ENCODE measurements around the gene COPZ1. TPM values are rescaled to one million over a fixed set of nuclear protein-coding genes. Genes with fewer than 3 reads are reported as not detected.
"Not testable (repeated sequence)": the region's sequence is repeated elsewhere in the genome, so short reads cannot be mapped to it uniquely, and the experiment has no call there.

The COPZ1 gene
- total RNA-seq, 1 donor from 2014 or later, result 160 TPM

GRCh38 chr12:54306925-54307741 is 17.8 kb upstream of the COPZ1 start:
- Mint-ChIP-seq H3K4me1 (no peaks in the 10 kb centered on the region), H3K4me3 (no peak overlapping the region), H3K36me3 (ENCODE audit: low read depth) (no peaks in the 10 kb centered on the region), H3K27ac (ENCODE audit: unreplicated experiment) (no peak overlapping the region), H3K27me3 (ENCODE audit: low read depth) (peaks cover 26% of the 10 kb centered on the region), H3K9me3 (no peaks in the 10 kb centered on the region)
- no peak for TF ChIP-seq CTCF (conservative IDR thresholded peaks at IDR 0.05)
- DNase-seq (ENCODE audit: low read depth, low spot score), result no peak

DNA sequence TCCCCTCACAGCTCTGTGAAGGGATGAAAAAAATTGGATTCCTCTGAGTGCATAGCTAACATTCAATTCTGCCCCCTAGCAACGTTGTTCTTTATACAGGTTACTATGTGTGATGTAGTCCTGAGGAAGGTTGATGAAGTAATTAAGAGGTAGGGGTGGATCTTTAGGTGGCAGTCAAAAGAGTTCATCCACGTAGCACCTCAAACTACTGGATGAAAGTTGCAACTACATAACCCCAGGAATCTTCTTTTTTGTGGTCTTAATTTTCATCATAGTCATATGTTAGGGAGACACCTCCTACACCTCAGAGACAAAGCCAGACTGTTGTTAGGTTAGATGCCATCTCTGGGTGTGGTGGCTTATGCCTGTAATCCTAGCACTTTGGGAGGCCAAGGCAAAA is 13.9 kb upstream of the COPZ1 start:
- no peaks in the 10 kb centered on the region for H3K9me3 Mint-ChIP-seq
- H3K27ac Mint-ChIP-seq (ENCODE audit: unreplicated experiment), result no peak overlapping the region
- H3K27me3 Mint-ChIP-seq (ENCODE audit: low read depth), result peaks cover 2% of the 10 kb centered on the region
- H3K4me1 Mint-ChIP-seq, result no peaks in the 10 kb centered on the region
- TF ChIP-seq CTCF (conservative IDR thresholded peaks at IDR 0.05), result no peak
- no peaks in the 10 kb centered on the region for H3K36me3 Mint-ChIP-seq (ENCODE audit: low read depth)
- no peak overlapping the region for H3K4me3 Mint-ChIP-seq
- no peak for DNase-seq (ENCODE audit: low read depth, low spot score)

GRCh38 chr12:54312309-54312708 is 12.6 kb upstream of the COPZ1 start:
- H3K9me3 Mint-ChIP-seq; H3K27me3 Mint-ChIP-seq (ENCODE audit: low read depth); H3K4me3 Mint-ChIP-seq; H3K4me1 Mint-ChIP-seq; DNase-seq (ENCODE audit: low read depth, low spot score); H3K36me3 Mint-ChIP-seq (ENCODE audit: low read depth): not testable (repeated sequence)
- H3K27ac Mint-ChIP-seq (ENCODE audit: unreplicated experiment), result peak overlapping the region; percentile 59

DNA sequence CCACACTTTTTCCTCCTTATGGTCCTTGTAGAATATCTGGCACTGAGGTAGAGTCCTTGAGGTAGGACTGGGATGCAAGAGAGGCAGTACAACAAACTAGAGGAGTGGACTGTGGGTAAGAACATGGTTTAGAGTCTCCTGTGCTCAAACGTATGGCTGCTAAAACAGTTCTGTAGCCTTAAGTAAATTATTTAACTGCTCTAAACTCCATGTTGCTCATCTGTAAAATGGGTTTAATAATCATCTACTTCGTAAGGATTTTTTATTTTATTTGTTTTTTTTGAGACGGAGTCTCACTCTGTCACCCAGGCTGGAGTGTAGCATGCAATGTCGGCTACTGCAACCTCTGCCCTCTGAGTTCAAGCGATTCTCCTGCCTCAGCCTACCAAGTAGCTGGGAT is 3.6 kb upstream of the COPZ1 start:
- H3K27ac Mint-ChIP-seq (ENCODE audit: unreplicated experiment), result no peak overlapping the region
- no peak overlapping the region for H3K4me3 Mint-ChIP-seq
- TF ChIP-seq CTCF (conservative IDR thresholded peaks at IDR 0.05), result no peak

DNA sequence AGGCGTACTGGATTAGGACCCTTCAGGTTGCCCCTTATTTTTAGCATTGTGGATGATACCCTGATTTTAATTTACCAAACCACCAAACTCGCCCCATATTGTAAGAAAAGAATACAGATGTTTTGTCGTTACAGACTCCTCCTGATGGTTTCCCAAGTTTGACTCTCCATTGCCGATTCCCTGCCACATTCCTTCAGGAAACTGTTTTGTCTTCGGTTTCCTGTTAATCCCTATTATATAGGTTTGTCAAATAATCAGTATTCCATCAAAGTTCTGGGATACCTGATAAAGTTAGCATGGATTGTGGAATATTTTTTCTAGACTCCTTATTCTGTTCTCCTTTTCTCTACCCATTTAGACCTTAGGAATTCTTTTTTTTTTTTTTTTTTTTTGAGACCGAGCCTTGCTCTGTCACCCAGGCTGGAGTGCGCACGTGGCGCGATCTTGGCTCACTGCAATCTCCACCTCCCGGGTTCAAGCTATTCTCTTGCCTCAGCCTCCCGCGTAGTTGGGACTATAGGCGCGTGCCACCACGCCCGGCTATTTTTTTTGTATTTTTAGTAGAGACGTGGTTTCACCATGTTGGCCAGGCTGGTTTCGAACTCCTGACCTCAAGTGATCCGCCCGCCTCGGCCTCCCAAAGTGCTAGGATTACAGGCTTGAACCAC is 645 bp downstream of the COPZ1 start:
- not testable (repeated sequence) for H3K36me3 Mint-ChIP-seq (ENCODE audit: low read depth); H3K9me3 Mint-ChIP-seq; H3K27me3 Mint-ChIP-seq (ENCODE audit: low read depth); DNase-seq (ENCODE audit: low read depth, low spot score)
- Mint-ChIP-seq H3K27ac (ENCODE audit: unreplicated experiment) (peak overlapping the region; percentile 95), H3K4me3 (peak overlapping the region; percentile 96), H3K4me1 (peaks cover 49% of the 10 kb centered on the region)

More for the DNA sequence above, 3.6 kb upstream of the COPZ1 start:
- Mint-ChIP-seq H3K9me3 (no peaks in the 10 kb centered on the region), H3K36me3 (ENCODE audit: low read depth) (no peaks in the 10 kb centered on the region), H3K4me1 (peaks cover 18% of the 10 kb centered on the region), H3K27me3 (ENCODE audit: low read depth) (no peaks in the 10 kb centered on the region)
- no peak for DNase-seq (ENCODE audit: low read depth, low spot score)

DNA sequence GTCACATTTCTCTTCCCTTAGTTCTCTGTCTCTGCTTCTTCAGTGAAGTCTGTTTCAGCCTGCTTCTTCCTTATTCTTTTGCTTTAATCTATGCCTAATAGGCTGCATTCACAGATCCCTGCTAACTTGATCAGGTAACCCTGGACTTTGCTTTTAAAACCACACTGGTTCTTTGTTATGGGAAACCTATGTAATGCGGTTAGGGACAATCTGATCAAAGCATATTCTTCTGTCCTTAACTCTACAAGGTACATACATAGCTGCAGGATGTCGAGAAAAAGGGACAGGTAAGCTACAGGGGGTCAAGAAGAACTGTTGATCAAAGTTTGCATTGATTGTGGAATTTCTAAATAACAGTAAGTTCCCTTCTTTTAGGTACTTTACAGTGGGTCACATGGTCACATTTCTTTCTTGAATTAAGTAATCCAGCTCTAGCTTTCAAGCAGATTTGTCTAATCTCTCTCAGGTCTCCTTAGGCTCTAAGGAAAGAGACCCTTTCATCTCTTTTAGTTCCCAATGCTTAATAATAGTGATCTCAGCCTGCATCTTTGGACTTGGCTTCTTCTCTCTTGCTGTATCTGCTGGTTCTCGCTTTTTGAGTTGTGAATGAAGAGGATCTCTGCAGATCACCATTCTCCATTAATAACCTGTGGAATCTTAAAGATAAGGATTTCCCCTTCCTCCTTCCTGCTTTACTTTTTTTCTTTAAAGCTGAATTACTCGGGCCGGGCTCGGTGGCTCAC is 3.8 kb downstream of the COPZ1 start:
- peak overlapping the region; percentile 65 for H3K4me3 Mint-ChIP-seq
- DNase-seq (ENCODE audit: low read depth, low spot score), result no peak
- no peak for TF ChIP-seq CTCF (conservative IDR thresholded peaks at IDR 0.05)
- H3K27me3 Mint-ChIP-seq (ENCODE audit: low read depth), result no peaks in the 10 kb centered on the region
- no peaks in the 10 kb centered on the region for H3K9me3 Mint-ChIP-seq
- H3K4me1 Mint-ChIP-seq, result peaks cover 67% of the 10 kb centered on the region
- no peaks in the 10 kb centered on the region for H3K36me3 Mint-ChIP-seq (ENCODE audit: low read depth)
- peak overlapping the region; percentile 15 for H3K27ac Mint-ChIP-seq (ENCODE audit: unreplicated experiment)
